ENCODE data around the gene SRRT.
"Not testable (repeated sequence)": the region's sequence is repeated elsewhere in the genome, so short reads cannot be mapped to it uniquely, and the experiment has no call there.

The SRRT gene

GRCh38 chr7:100929808-100930174, 54.9 kb downstream of the SRRT start:
- DNase-seq (ENCODE audit: extremely low read depth in 1 of 2, low read depth in 1 of 2), result no peak

DNA sequence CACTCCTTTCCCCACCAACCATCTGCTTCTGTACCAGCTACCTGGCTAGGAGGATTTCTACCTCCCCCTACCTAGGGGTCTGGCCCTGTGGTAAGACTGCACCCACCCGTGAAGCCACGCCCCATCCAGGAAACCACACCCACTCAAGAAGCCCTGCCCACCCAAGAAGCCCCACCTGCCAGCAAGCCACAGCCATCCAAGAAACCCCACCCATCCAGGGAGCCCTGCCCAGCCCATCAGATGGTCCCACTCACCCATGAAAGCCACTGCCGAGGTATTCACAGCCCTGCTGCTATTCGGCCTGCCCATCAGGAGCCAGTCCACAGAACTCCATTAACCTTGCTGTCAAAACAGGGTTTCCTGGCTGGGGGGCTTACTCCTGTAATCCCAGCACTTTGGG, 58.8 kb downstream of the SRRT start:
- no peak for DNase-seq (ENCODE audit: extremely low read depth in 1 of 2, low read depth in 1 of 2)

GRCh38 chr7:100935381-100935780, 60.5 kb downstream of the SRRT start:
- DNase-seq (ENCODE audit: extremely low read depth in 1 of 2, low read depth in 1 of 2), result not testable (repeated sequence)

GRCh38 chr7:100936167-100936566, 61.3 kb downstream of the SRRT start:
- DNase-seq (ENCODE audit: extremely low read depth in 1 of 2, low read depth in 1 of 2), result not testable (repeated sequence)
